NCI-H2029 (cell line): ENCODE results near the gene AMBP.
"Not testable (repeated sequence)": the region's sequence is repeated elsewhere in the genome, so short reads cannot be mapped to it uniquely, and the experiment has no call there.

Source experiments
- DNase-seq: peaks from one replicate; lab custom pipeline; 2025; lab: John Stamatoyannopoulos, UW

The AMBP gene

GRCh38 chr9:114091711-114092110, 13.6 kb upstream of the AMBP start:
- DNase-seq = no peak

GRCh38 chr9:114090798-114091197, 12.7 kb upstream of the AMBP start:
- no peak for DNase-seq

- DNase-seq = no peak
These were observed 11.2 kb upstream of the AMBP start for GRCh38 chr9:114089206-114089840.

- DNase-seq = no peak
These were observed 10.6 kb upstream of the AMBP start for GRCh38 chr9:114088571-114089170.

- no peak for DNase-seq
These were observed 9.6 kb upstream of the AMBP start for GRCh38 chr9:114087721-114088120.

- no peak for DNase-seq
These were observed 8.5 kb upstream of the AMBP start for GRCh38 chr9:114086607-114087006.

- DNase-seq = no peak
These were observed 7.9 kb upstream of the AMBP start for GRCh38 chr9:114086009-114086408.

GRCh38 chr9:114085387-114085789, 7.3 kb upstream of the AMBP start:
- DNase-seq = no peak

GRCh38 chr9:114084282-114085073, 6.4 kb upstream of the AMBP start:
- no peak for DNase-seq

GRCh38 chr9:114083666-114084065, 5.6 kb upstream of the AMBP start:
- DNase-seq = no peak

- DNase-seq = not testable (repeated sequence)
These were observed 4.8 kb upstream of the AMBP start for GRCh38 chr9:114082763-114083412.

- DNase-seq = peak; percentile 76
These were observed 4.1 kb upstream of the AMBP start for GRCh38 chr9:114082017-114082762.

GRCh38 chr9:114081441-114082016, 3.4 kb upstream of the AMBP start:
- no peak for DNase-seq

GRCh38 chr9:114080773-114081440, 2.8 kb upstream of the AMBP start:
- no peak for DNase-seq

GRCh38 chr9:114080195-114080772, 2.2 kb upstream of the AMBP start:
- no peak for DNase-seq

- DNase-seq = no peak
These were observed 669 bp upstream of the AMBP start for GRCh38 chr9:114078781-114079156.

GRCh38 chr9:114077162-114077837, 800 bp downstream of the AMBP start:
- DNase-seq = no peak

- no peak for DNase-seq
These were observed 1.6 kb downstream of the AMBP start for GRCh38 chr9:114076237-114077161.

GRCh38 chr9:114075602-114076001, 2.5 kb downstream of the AMBP start:
- no peak for DNase-seq
